K562 (cell line): ENCODE measurements around the gene CD248. TPM values are rescaled to one million over a fixed set of nuclear protein-coding genes. Genes with fewer than 3 reads are reported as not detected.
A peak's percentile ranks its signal among the peaks of the same experiment; 100 is the strongest.

Source experiments
- ARNT ChIP-seq, 2 experiments: fragments of 450-650 bp; IDR thresholded peaks; 2 replicates each; pipeline ENCODE4 v1.6.1; 2016; ENCODE audit warnings: mild to moderate bottlenecking in 1 of 2
- CBFA2T3 ChIP-seq: fragments of 450-650 bp; IDR thresholded peaks from 2 replicates; pipeline ENCODE4 v1.6.1; 2017
- CREM ChIP-seq: IDR thresholded peaks from 2 replicates; pipeline ENCODE4 v1.6.1; 2014; ENCODE audit warnings: antibody characterized with exemption, low read depth
- DDX20 ChIP-seq: fragments of 450-650 bp; IDR thresholded peaks from 2 replicates; pipeline ENCODE4 v1.6.1; 2016; ENCODE audit warnings: missing genetic modification characterization, low read depth, mild to moderate bottlenecking, missing compliant biosample characterization, moderate library complexity
- E2F8 ChIP-seq: fragments of 450-650 bp; IDR thresholded peaks from 2 replicates; pipeline ENCODE4 v1.7.1; 2018; ENCODE audit warnings: mild to moderate bottlenecking, low read depth; ENCODE audit not compliant: partially characterized antibody
- ELF4 ChIP-seq: fragments of 450-650 bp; formaldehyde crosslinking; IDR thresholded peaks from 2 replicates; pipeline ENCODE4 v1.4.0; 2022; ENCODE audit warnings: missing genetic modification characterization
- ESRRA ChIP-seq: fragments of 450-650 bp; IDR thresholded peaks from 2 replicates; pipeline ENCODE4 v1.6.1; 2014; ENCODE audit warnings: low read depth, mild to moderate bottlenecking, moderate library complexity, borderline replicate concordance
- ESRRB ChIP-seq: fragments of 250-450 bp; sonication (Bioruptor Pico); IDR thresholded peaks from 2 replicates; pipeline ENCODE4 v1.5.0; 2020; ENCODE audit warnings: mild to moderate bottlenecking, moderate library complexity, borderline replicate concordance
- GABPB1 ChIP-seq: sonication (generic); formaldehyde crosslinking; IDR thresholded peaks from 2 replicates; pipeline ENCODE4 v1.8.0; 2022; ENCODE audit warnings: mild to moderate bottlenecking, missing genetic modification reagents
- HDAC1 ChIP-seq, 2 experiments: fragments of 450-650 bp; IDR thresholded peaks; 2 replicates each; pipeline ENCODE4 v1.6.1; 2016 to 2017; ENCODE audit warnings: inconsistent platforms in 1 of 2, mild to moderate bottlenecking in 1 of 2, moderate library complexity in 1 of 2
- HIVEP1 ChIP-seq: fragments of 250-450 bp; sonication (Bioruptor Pico); IDR thresholded peaks from 2 replicates; pipeline ENCODE4 v1.4.0; 2020; ENCODE audit warnings: mild to moderate bottlenecking
- KDM1A ChIP-seq, 2 experiments: fragments of 450-650 bp; IDR thresholded peaks; 2 replicates each; pipeline ENCODE4 v1.6.1; 2016; ENCODE audit warnings: mild to moderate bottlenecking in 2 of 2
- NR2F6 ChIP-seq: fragments of 450-650 bp; formaldehyde crosslinking; IDR thresholded peaks from 2 replicates; pipeline ENCODE4 v1.4.0; 2020; ENCODE audit warnings: mild to moderate bottlenecking
- POLR2G ChIP-seq: fragments of 200-400 bp; formaldehyde crosslinking; IDR thresholded peaks from 2 replicates; pipeline ENCODE4 v1.6.1; 2017; ENCODE audit warnings: low read depth, mild to moderate bottlenecking, antibody characterized with exemption, low read length, moderate library complexity
- RBM15 ChIP-seq: fragments of 200-400 bp; formaldehyde crosslinking; IDR thresholded peaks from 2 replicates; pipeline ENCODE4 v1.6.1; 2018; ENCODE audit warnings: mild to moderate bottlenecking, low read length, moderate library complexity; ENCODE audit not compliant: insufficient read depth
- SLC30A9 ChIP-seq: fragments of 250-450 bp; sonication (Bioruptor Pico); IDR thresholded peaks from 2 replicates; pipeline ENCODE4 v1.8.0; 2022; ENCODE audit warnings: mild to moderate bottlenecking, moderate library complexity
- TEAD1 ChIP-seq, 2 experiments: fragments of 450-650 bp in 1 of 2; sonication (generic) in 1 of 2; formaldehyde crosslinking; IDR thresholded peaks; 2 replicates each; pipeline versions ENCODE4 v1.4.0 to v1.8.0; 2020 to 2022; ENCODE audit warnings: mild to moderate bottlenecking in 2 of 2, missing genetic modification reagents in 1 of 2
- ZBTB49 ChIP-seq: sonication (generic); formaldehyde crosslinking; IDR thresholded peaks from 2 replicates; pipeline ENCODE4 v1.8.0; 2022; ENCODE audit warnings: missing genetic modification reagents, mild to moderate bottlenecking, borderline replicate concordance
- ZKSCAN1 ChIP-seq: fragments of 150-350 bp; IDR thresholded peaks from 2 replicates; pipeline ENCODE4 v1.6.1; 2016; ENCODE audit warnings: low read depth, low read length
- ZNF134 ChIP-seq: fragments of 250-450 bp; sonication (Bioruptor Pico); conservative IDR thresholded peaks from 2 replicates; pipeline ENCODE4 v1.4.0; 2020
- ZNF212 ChIP-seq: fragments of 450-650 bp; formaldehyde crosslinking; IDR thresholded peaks from 2 replicates; pipeline ENCODE4 v1.4.0; 2020; ENCODE audit warnings: mild to moderate bottlenecking
- ZNF263 ChIP-seq: sonication (generic); formaldehyde crosslinking; IDR thresholded peaks from 2 replicates; pipeline ENCODE4 v1.8.0; 2022; ENCODE audit warnings: mild to moderate bottlenecking, missing genetic modification reagents, borderline replicate concordance
- ZNF766 ChIP-seq: fragments of 200-800 bp; sonication (Bioruptor generic); conservative IDR thresholded peaks from 2 replicates; pipeline ENCODE4 v1.6.1; 2016; ENCODE audit warnings: missing genetic modification characterization, missing compliant biosample characterization
- polyA plus RNA-seq, 8 experiments: library from polyadenylated mRNA; depleted of rRNA in 4 of 8; stranded (reverse) in 5 of 8; unstranded in 3 of 8; fragments of >200 nt; fragmentation: Nextera tagmentation in 2 of 8; fragmentation: Illumina TruSeq in 1 of 8; extraction: Ambion mirVana in 2 of 8; extraction: Trizol in 1 of 8; gene quantifications; 2 replicates each; pipeline versions ENCODE4 v1.2.1 to v1.2.3, GENCODE V29; 2011 to 2014; ENCODE audit warnings: inconsistent platforms in 1 of 8, missing spikeins in 1 of 8
- total RNA-seq, 7 experiments: library from RNA; depleted of rRNA in 6 of 7; stranded (reverse); fragments of >200 nt in 6 of 7; fragmentation: Illumina TruSeq in 2 of 7; extraction: Trizol in 2 of 7; gene quantifications; 2 replicates each; pipeline versions ENCODE4 v1.2.1 to v1.2.3, GENCODE V29; 2011 to 2021; ENCODE audit warnings: low replicate concordance in 1 of 7
- TF ChIP-seq, protein P1 (sequence below): sonication (generic); IDR thresholded peaks from 2 replicates; pipeline ENCODE4 v1.6.1; 2016

CD248 gene
- total and polyA plus RNA-seq, 9 of the 15 experiments (the other 6 are each of a cell fraction or from before 2014, with no cell fraction given) = 0.09 TPM; not detected in 8

GRCh38 chr11:66347425-66348276 is 30.8 kb upstream of the CD248 start, which contains the start of gene B4GAT1 (continued):
- TF ChIP-seq POLR2G (peak; percentile 77), CREM (peak; percentile 86), E2F8 (peak; percentile 76), ARNT (IDR thresholded peaks at IDR 0.05) (peak in 1 of 2 experiments; percentile 47; a peak in 1 of 4 replicates), HDAC1 (IDR thresholded peaks at IDR 0.05) (peak; percentile 15 to 48; a peak in 1 of 4 replicates), KDM1A (IDR thresholded peaks at IDR 0.05) (no peak), ZKSCAN1 (0 out of 2 replicates have a peak, but pooled peaks have one; percentile 16), ZNF263 (CRISPR knock-in tag) (no peak), RBM15 (no peak), HIVEP1 (CRISPR knock-in tag) (no peak), ESRRB (CRISPR knock-in tag) (no peak), ZNF134 (CRISPR knock-in tag) (no peak), ESRRA (peak; percentile 40; the same call in 1 of the 2 replicates), GABPB1 (peak; percentile 50), NR2F6 (no peak), ELF4 (CRISPR knock-in tag) (no peak), ZNF766 (CRISPR knock-in tag) (0 out of 2 replicates have a peak, but pooled peaks have one; percentile 40), ZBTB49 (CRISPR knock-in tag) (no peak), TEAD1 (CRISPR knock-in tag; IDR thresholded peaks at IDR 0.05) (no peak), DDX20 (tag) (no peak), ZNF212 (CRISPR knock-in tag) (no peak), CBFA2T3 (no peak), SLC30A9 (no peak)
- TF ChIP-seq, protein P1, sequence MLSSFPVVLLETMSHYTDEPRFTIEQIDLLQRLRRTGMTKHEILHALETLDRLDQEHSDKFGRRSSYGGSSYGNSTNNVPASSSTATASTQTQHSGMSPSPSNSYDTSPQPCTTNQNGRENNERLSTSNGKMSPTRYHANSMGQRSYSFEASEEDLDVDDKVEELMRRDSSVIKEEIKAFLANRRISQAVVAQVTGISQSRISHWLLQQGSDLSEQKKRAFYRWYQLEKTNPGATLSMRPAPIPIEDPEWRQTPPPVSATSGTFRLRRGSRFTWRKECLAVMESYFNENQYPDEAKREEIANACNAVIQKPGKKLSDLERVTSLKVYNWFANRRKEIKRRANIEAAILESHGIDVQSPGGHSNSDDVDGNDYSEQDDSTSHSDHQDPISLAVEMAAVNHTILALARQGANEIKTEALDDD = peak; percentile 66
